ENCODE data around the gene AP2A2. TPM values are rescaled to one million over a fixed set of nuclear protein-coding genes. Genes with fewer than 3 reads are reported as not detected.
"Not testable (repeated sequence)": the region's sequence is repeated elsewhere in the genome, so short reads cannot be mapped to it uniquely, and the experiment has no call there.

AP2A2 gene
- total RNA-seq, 1 donor from 2014 or later = 69.5 TPM

- intact Hi-C loops (cut with micrococcal nuclease) = no loop called here
These were observed 46.2 kb downstream of the AP2A2 start for GRCh38 chr11:971731-972365.

- intact Hi-C loops (cut with micrococcal nuclease) = no loop called here
These were observed 47.0 kb downstream of the AP2A2 start for GRCh38 chr11:972523-973211.

- intact Hi-C loops (cut with micrococcal nuclease) = no loop called here
These were observed 47.6 kb downstream of the AP2A2 start for GRCh38 chr11:973237-973636.

- intact Hi-C loops (cut with micrococcal nuclease) = not testable (repeated sequence)
These were observed 49.7 kb downstream of the AP2A2 start for GRCh38 chr11:975376-975775.

GRCh38 chr11:975827-976226, 50.2 kb downstream of the AP2A2 start:
- intact Hi-C loops (cut with micrococcal nuclease) = no loop called here

- intact Hi-C loops (cut with micrococcal nuclease) = no loop called here
These were observed 50.9 kb downstream of the AP2A2 start for GRCh38 chr11:976431-977160.

GRCh38 chr11:977830-978720, 52.4 kb downstream of the AP2A2 start:
- intact Hi-C loops (cut with micrococcal nuclease) = no loop called here

GRCh38 chr11:978781-979180, 53.1 kb downstream of the AP2A2 start:
- intact Hi-C loops (cut with micrococcal nuclease) = no loop called here

- intact Hi-C loops (cut with micrococcal nuclease) = no loop called here
These were observed 55.0 kb downstream of the AP2A2 start for GRCh38 chr11:980438-981357.

GRCh38 chr11:981764-982163, 56.1 kb downstream of the AP2A2 start:
- intact Hi-C loops (cut with micrococcal nuclease) = no loop called here

GRCh38 chr11:984546-984945, 58.9 kb downstream of the AP2A2 start:
- intact Hi-C loops (cut with micrococcal nuclease) = no loop called here

- intact Hi-C loops (cut with micrococcal nuclease) = no loop called here
These were observed 59.7 kb downstream of the AP2A2 start for GRCh38 chr11:985406-985805.

- intact Hi-C loops (cut with micrococcal nuclease) = no loop called here
These were observed 60.2 kb downstream of the AP2A2 start for GRCh38 chr11:985848-986247.

GRCh38 chr11:986270-986951, 60.7 kb downstream of the AP2A2 start:
- intact Hi-C loops (cut with micrococcal nuclease) = no loop called here

- intact Hi-C loops (cut with micrococcal nuclease) = no loop called here
These were observed 61.3 kb downstream of the AP2A2 start for GRCh38 chr11:986952-987305.

- intact Hi-C loops (cut with micrococcal nuclease) = no loop called here
These were observed 62.0 kb downstream of the AP2A2 start for GRCh38 chr11:987671-988070.

GRCh38 chr11:990101-990500, 64.4 kb downstream of the AP2A2 start:
- intact Hi-C loops (cut with micrococcal nuclease) = no loop called here

- intact Hi-C loops (cut with micrococcal nuclease) = no loop called here
These were observed 65.4 kb downstream of the AP2A2 start for GRCh38 chr11:991034-991433.

- intact Hi-C loops (cut with micrococcal nuclease) = no loop called here
These were observed 66.1 kb downstream of the AP2A2 start for GRCh38 chr11:991711-992307.

- intact Hi-C loops (cut with micrococcal nuclease) = no loop called here
These were observed 66.9 kb downstream of the AP2A2 start for GRCh38 chr11:992577-992976.
